HG03108 (cell line): ENCODE measurements around the gene GLYATL1.
"Not testable (repeated sequence)": the region's sequence is repeated elsewhere in the genome, so short reads cannot be mapped to it uniquely, and the experiment has no call there.

Source experiments
- ATAC-seq: cut with Tn5 transposase; IDR thresholded peaks from one replicate; pipeline ENCODE4 v1.9.1; 2021; ENCODE audit warnings: moderate library complexity; ENCODE audit not compliant: unreplicated experiment

Gene GLYATL1

DNA sequence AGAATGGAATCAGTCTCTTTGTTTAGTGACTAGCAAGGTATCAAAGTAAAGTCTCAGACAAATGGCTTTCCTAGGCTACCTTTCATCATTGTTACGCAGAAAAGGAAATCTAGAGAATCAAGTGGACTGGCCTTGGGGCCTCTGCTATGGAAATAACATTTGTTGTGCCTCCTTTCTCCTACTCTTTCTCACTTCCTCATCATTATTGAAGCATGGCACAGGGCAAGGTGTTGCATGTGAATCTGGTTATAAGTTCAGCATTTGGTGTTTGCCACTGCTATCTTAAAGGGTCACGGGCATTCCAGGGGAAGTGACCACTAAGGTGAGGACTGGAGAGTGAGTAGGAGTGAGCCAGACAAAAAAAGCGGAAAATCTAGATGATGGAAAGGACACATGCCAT, 54.9 kb downstream of the GLYATL1 start:
- no peak for ATAC-seq

- ATAC-seq = no peak
These were observed 59.4 kb downstream of the GLYATL1 start for GRCh38 chr11:58998480-58999290.

DNA sequence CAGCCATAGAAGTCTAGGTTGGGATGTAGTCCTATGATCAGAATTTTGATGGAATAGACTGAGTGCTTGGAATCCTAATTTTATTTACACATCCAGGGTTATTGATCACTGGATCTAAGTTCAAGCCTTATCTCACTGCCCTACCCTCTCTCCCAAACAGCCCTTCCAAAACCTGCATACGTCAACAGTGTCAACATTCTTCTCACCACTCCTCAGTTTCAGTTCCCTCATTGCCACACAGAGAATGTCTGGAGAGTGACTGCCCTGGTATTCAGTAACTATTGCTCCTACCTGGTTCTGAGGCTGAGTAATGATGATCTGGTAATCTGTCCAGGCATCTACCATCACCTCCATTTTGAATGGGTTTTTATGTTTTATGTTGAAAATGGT, 60.0 kb downstream of the GLYATL1 start:
- ATAC-seq = no peak

DNA sequence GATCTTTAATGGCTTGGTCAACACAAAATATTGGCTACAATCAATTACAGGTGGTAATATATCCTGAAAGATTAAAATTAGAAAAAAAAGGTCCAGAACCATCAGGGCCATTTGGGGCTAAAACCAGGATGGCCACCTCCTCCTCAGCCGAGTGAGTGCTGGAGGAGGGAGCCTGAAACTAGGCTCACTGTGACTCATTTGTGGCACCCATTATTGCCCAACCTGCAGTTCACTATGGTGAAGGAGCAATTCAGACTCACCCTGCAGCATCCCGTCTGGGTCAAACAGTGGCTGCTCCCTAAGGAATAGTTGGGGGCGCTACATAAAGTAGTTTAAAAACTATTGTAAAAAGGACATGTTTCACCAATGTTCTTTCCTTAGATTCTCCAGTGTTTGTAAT, 60.7 kb downstream of the GLYATL1 start:
- no peak for ATAC-seq

DNA sequence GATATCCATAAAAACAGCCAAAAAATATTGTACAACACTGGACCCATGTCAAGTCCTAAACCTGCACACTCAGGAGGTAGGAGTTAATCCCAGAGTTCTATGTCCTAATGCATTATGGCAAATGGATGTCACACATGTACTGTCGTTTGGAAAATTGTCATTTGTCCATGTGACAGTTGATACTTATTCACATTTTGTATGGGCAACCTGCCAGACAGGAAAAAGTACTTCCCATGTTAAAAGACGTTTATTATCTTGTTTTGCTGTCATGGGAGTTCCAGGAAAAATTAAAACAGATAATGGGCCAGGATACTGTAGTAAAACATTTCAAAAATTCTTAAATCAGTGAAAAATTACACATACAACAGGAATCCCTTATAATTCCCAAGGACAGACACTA, 62.7 kb downstream of the GLYATL1 start:
- not testable (repeated sequence) for ATAC-seq
